ENCODE results near the gene CMTM7.

CMTM7 gene

DNA sequence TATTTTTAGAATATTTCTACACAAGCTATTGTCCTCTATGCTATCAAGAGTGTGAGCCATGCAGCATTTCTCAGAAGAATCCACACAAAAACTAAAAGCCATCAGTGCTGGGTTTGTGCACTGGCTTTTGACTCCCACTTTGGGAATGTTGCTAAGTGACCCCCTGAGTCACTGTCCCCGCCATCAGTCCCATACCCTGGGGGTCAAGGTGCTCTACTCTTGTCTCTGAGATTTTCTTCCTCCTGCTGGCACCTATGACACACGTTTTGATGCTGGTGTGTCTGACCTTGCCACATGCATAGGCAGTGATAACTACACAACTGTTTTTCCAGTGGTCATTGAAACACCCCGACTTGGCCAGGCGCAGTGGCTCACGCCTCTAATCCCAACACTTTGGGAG, 19.8 kb downstream of the CMTM7 start:
- FAIRE-seq: no peak
- DNase-seq (ENCODE audit: insufficient read length, low spot score): no peak

DNA sequence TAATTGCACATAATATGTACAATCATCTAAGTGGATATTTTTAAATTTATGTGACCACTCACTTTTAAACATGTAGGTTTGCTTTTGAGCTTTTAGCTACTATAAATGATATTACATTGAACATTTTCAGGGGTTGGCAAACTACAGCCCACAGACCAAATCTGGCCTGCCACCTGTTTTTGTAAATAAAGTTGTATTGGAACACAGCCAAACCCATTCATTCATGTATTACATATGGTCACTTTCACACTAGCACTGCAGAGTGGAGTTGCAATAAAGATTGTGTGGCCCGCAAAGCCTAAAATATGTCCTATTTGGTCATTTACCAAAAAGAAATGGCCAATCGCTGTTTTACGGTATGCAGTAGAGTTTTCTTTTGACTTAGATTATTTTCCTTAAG, 21.2 kb downstream of the CMTM7 start:
- FAIRE-seq (no peak), DNase-seq (ENCODE audit: insufficient read length, low spot score) (no peak)

DNA sequence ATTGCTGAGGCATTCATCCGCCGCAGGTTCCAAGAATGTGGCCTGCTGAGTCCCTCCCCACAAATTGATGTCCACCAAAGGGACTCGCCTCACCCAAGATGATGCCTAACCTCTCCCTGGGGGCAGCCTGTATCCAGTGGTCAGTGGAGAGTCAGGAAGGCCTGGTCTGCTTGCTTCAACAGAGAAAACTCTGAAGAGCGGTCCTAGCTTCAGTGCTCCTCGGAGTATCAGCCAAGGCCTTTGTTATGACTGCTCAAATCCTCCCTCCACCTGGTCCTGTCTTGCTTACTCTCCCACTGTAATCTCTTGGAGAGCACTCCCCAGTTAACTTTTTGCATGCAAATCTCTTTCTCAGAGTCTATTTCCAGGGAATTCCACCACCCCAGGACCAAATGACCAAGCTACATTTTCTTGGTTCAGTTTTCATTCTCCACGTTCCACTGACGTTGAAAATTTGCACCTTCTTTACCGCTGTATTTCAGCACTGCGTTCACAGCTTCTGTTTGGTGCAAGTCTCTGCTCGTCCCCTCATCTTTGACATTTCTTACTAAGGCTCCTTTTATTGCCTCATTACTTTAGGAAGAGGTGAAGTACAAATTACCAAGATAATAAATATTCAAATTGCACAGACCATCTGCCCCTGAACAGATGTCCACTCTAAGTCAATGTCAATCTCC, 22.3 kb downstream of the CMTM7 start:
- no peak for DNase-seq (ENCODE audit: insufficient read length, low spot score)
- no peak for FAIRE-seq

DNA sequence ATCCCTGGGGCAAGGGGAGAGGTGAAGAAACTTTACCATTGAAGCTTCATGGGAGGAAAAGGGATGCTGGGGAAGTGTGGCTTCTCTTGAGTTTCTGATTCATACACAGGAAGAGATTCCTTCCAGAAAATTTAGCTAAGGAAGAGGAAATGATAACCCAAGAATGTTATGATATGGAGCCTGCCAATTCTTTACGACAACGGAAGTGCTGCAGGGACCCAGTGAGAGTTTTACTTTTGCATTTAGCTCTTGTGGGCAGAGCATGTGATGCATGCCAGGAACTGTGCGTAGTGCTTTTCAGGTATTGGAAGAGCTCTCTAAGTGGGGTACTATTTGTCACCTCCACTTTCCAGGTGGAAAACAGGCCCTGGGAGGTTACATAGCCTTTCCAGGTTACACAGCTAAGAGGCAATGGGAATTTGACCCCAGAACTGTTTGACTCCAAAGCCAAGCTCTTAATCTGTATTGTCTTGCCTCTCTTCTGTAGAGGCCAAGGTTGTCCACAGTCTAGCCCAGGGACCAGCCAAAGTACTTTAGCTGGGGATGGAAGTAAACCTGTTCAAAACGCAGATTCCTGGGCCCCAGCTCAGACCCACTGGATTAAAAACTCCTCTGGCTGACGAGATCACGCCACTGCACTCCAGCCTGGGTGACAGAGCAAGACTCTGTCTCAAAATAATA, 23.0 kb downstream of the CMTM7 start:
- DNase-seq (ENCODE audit: insufficient read length, low spot score) (peak; percentile 22), FAIRE-seq (no peak)

DNA sequence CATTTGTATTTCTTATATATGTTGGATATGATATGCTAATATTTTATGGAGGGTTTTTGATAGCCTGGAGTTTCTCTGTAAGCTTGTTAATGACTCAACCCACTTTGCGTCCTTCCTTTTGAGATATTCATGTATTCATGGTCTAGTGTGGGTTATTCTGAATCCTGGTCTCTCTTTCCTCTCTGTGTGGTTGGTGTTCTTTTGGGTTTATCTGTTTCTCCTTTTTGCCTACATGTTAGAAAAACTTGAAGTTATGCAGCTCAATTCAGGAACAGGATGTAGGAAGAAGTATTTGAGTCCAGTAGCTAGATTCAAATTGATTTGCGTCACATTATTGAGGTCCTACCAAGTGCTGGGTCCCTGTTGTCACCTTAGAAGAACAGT, 28.1 kb downstream of the CMTM7 start:
- no peak for FAIRE-seq

DNA sequence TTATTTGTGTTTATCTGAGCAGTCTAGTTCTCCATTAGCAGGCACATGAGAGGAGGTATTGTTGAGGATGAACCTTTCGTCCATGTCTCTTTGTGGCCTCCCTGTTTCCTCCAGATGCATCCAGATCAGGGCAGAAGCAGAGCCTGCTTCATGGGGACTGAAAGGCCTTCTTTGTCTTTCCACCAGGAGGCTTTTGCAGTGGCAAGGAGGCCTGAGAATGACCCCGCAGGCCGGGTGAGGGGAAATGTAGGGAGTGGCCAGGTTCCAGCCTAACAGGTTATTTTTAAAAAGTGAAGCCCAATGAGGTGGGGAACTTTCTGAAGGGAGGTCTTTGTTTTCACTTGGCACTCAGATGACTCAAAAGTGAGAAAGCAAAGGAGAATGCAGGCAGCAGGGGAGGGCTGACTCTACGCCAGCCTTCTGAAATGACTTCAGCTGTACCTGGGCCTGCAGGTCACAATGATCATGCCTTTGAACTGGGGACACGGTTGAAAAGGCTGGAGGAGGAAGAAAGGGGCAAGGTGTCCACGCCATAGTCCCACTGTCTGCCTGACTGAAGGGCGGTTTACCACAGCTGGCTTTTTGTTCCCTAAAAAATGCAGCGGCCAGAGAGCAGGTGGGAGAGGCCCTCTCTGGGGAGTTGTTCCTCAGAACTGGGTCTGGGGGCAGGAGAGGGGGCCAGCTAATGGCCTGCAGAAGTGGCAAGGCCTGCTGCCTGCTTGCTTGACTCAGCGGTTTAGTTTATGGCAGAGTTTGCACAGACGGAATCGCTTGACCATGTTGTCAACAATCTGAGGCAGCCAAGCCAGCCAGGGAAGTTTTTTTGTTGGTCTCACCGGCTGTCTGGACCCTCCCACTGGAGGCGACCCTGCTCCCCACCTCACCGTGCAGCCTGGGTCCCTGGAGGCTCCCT, 28.7 kb downstream of the CMTM7 start:
- no peak for FAIRE-seq
- peak; percentile 35 for DNase-seq (ENCODE audit: insufficient read length, low spot score)

More for the DNA sequence above, 28.1 kb downstream of the CMTM7 start:
- no peak for DNase-seq (ENCODE audit: insufficient read length, low spot score)

DNA sequence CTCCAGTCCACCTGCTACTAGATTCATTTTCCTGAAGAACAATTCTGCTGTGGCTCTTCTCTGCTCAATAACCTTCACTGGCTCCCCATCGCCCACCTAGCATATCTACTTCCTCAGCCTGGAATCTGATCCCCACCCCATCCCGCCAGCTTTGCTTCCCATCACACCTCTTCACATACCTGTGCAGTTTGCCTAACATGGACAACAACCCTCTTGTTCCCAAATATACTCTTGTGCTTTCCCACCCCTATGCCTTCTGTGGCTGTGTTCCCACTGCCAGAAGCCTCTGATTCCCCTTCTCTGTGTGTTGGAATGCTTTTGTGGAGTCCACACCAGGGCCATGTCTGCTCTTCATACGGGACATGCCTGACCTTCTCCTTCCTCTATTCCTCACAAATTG, 29.5 kb downstream of the CMTM7 start:
- FAIRE-seq (no peak), DNase-seq (ENCODE audit: insufficient read length, low spot score) (no peak)

DNA sequence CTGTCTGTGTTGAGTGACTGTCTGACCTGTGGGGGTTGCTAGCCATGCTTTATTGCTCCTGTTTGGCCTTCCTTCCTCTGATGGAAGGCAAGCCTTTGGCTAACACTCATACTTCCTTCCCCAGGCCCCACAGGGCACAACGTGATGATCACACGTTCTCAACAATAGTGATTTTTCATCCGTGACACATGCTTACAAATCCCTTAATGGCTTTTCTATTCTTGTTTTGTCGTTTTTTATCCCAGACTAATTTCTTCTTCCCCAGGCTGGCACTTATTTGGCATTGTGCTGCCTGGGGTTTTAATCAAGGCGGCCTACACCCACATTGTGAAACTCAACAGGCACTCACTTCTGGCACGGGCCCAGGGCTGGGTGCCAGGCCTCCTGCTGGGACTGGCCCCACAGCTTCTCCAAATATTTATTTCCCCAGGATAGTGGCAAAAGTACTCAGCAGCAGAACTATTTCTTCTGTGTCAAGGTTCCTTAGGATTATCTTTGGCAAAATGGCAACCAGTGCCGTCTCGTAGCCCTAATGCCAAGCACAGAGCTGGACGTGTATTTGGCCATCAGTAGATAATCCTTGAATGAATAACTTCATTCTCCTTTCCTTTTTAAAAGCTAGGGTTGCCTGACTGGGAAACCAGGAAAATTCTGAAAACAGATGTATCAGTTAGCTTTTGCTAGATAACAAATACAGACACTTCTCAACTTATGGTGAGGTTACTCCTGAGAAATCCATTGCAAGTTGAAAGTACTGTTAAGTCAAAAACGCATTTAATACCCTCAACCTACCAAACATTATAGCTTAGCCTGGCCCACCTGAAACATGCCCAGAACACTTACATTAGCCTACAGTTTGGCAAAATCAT, 30.6 kb downstream of the CMTM7 start:
- DNase-seq (ENCODE audit: insufficient read length, low spot score) (peak; percentile 54), FAIRE-seq (no peak)

DNA sequence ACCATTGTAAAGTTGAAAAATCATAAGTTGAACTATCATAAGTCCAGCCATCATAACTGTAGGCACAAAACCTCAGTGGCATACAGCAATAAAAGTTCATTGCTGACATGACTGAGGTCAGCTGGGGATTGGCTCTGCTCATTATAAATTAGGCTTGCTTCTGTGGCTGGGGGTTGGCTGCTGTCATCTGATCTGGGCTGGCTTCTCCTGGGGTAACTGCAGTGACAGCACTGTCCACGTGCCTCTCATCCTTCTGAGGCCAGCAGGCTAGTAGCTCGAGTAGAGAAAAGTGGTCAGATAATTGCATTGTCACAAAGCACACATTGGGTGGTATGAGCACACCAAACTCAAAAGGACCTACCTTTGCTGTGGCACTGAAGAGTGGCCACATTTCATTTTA, 31.3 kb downstream of the CMTM7 start:
- DNase-seq (ENCODE audit: insufficient read length, low spot score) (no peak), FAIRE-seq (no peak)

DNA sequence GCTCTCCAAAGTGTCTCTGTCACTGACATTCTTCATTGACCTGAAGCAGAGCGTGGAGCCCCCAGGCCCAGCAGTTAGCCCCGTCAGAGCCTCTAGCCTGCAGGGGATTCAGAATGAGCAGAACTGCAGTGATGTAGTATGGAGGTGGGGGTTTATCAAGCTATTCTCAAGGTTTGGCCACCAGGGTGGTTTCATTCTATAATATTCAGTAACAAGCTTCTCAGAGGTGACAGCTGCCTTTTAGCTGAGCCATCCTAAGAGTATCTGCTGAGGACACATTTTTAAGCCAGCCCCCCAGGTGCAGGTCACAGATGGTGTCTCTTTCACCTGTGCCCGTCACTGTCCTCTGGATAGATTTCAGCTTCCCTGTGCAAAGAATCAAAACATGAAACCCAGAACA, 31.9 kb downstream of the CMTM7 start:
- no peak for FAIRE-seq

DNA sequence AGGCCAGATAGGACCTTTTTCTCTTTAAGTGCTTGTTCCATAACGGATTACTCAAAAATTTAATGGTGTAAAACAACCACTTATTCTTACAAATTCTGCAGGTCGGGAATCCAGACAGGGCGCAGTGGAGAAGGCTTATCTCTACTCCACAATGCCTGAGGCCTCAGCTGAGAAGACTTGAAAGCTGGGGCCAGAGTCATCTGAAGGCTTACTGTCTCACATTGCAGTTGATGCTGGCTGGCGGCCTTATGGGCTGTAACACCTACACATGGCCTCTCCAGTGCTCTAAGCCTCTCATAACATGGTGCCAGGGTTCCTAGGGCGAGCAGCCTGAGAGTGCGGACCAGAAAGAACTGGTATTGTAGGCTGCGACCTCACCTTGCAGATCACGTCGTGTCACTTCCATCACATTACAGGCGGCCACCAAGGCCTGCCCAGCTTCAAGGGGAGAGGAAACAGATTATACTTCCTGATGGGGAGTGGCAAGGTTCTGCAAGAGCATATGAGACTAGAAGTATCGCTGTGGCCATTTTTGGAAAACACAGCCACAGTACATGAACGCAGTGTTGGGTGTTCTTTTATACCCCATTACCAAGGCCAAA, 32.4 kb downstream of the CMTM7 start:
- FAIRE-seq (no peak), DNase-seq (ENCODE audit: insufficient read length, low spot score) (no peak)

More for the DNA sequence above, 31.9 kb downstream of the CMTM7 start:
- no peak for DNase-seq (ENCODE audit: insufficient read length, low spot score)

DNA sequence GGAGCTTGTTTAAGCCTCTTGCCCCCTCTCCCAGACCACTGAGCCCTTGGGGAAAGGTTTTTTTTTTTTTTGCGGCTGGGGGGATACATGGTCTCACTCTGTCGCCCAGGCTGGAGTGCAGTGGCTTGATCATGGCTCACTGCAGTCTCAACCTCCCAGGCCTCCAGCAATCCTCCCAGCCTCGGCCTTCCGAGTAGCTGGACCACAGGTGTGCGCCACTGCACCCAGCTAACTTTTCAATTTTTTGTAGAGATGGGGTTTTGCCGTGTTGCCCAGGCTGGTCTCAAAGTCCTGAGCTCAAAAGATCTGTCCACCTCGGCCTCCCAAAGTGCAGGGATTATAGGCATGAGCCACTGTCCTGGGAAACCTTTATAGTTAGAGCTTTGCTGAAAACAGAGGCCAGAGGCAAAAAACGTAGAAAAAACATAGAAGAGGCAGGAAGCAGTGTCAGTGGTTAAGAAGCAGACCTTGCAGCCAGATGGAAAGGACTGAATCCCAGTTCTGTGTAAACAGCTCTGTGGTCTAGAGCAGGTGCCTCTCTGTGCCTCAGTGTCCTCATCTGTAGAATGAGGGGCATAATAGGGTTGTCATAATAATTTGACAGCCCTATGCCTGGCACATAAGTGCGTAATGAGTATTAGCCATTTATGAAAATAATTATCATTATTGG, 33.1 kb downstream of the CMTM7 start:
- no peak for DNase-seq (ENCODE audit: insufficient read length, low spot score)
- FAIRE-seq: no peak

DNA sequence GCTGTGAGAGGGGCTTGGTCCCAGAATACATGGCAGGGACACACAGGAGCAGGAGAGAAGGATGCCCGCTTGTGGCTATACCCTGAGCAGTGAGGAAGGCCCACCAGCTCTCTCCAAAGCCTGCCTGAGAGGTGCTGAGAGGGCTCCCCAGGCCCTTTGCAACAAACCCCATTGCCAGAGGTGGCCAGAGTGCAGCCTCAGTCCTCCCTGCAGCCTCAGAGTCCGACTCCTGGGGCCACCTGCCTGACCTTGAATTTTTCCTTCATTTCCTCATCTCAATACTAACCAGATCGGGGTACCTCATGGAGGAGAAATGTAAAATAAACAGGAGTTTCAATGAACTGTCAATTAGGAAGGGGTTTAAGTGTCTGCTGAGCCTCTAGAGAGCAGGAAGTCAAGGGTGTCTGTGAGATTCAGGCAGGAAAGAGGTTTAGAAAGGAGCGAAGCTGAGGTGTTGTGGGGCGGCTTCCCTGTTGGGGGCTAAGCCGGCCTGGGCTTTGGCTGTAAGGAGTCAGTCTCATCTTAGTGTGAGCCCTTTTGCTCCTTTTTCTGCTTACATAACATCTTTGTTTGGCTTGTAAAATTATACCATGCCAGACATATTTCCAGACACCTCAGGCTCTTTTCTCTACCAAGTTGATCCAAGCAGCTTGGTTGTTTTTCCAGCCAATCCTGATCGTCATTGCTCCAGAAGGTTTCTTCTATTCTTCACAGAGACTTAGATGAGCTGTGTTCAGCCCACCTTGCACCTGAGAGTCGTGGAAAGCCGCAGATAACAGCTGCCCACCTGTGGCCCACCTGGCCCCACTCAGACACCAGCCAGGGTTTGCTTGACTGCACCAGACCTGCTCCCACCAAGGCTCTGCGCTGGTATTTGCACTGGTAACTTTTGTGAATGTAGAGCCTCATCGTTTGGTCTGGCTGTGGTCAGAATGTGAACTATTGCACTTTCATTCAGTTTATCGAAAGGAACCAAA, 36.7 kb downstream of the CMTM7 start:
- FAIRE-seq: no peak
- DNase-seq (ENCODE audit: insufficient read length, low spot score): no peak

DNA sequence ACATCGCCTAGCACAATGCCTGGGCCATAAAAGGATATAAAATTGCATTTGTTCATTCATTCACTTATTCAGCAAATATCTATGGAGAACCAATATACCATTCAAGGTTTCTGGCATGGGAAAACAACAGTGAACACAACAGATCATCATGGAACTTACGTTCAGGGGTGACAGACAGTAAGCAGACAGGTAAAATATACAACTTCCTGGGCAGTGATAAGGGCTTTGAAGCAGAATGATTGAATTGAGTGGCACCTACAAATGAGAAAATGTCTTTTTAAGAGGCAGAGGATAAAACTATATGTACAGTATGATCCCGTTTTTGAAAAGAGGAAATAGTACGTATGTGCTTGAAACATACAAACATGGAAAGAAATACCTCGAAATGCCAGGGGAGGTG, 39.2 kb downstream of the CMTM7 start:
- FAIRE-seq: no peak

DNA sequence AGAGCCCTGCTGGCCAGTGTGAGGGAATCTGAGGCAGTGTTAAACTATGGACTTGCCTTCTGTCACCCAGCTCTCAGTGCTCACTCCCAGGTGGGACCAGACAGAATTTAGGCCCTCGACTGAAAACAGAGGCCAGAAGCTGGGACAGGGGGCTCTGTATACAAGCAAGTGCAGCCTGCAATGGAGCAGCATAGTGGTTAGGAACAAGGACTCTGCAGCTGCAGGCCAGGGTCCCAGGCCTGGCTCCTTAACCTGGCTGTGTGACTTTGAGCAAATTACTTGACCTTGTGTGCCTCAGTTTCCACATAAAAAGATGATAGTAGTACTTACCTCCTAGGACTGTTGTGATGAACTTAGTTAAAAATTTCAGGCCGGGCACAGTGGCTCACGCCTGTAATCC, 39.8 kb downstream of the CMTM7 start:
- DNase-seq (ENCODE audit: insufficient read length, low spot score) (no peak), FAIRE-seq (no peak)

More for the DNA sequence above, 39.2 kb downstream of the CMTM7 start:
- no peak for DNase-seq (ENCODE audit: insufficient read length, low spot score)

DNA sequence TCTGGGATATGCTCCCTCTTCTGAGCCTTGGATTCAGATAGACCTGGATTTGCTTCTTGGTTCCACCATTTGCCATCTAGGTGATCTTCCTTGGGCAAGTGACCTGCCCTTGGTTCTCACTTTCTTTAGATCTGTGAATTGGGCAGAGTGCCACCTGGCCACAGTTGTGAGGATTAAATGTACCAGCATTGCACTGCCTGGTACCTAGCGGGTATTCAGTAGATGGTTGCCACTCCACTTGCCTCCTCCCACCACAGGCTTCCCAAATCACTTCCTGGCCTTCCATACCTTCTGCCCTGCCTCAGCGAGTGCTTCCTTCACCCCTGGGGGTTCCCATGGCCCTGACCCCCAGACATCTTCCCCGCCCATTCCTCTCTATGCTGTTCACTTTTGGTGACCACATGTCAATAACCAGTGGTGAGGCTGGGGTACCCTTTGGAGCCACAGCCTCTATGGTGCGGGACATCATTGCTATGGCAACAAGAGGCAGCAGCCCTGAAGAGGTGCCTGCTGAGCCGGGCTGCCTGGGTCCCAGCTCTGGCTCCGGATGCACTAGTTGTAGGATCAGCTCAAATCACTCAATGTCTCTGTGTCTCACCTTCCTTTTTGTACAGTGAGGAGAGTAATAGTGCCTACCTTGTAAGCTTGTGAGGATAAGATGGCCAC, 40.5 kb downstream of the CMTM7 start:
- FAIRE-seq (no peak), DNase-seq (ENCODE audit: insufficient read length, low spot score) (no peak)

DNA sequence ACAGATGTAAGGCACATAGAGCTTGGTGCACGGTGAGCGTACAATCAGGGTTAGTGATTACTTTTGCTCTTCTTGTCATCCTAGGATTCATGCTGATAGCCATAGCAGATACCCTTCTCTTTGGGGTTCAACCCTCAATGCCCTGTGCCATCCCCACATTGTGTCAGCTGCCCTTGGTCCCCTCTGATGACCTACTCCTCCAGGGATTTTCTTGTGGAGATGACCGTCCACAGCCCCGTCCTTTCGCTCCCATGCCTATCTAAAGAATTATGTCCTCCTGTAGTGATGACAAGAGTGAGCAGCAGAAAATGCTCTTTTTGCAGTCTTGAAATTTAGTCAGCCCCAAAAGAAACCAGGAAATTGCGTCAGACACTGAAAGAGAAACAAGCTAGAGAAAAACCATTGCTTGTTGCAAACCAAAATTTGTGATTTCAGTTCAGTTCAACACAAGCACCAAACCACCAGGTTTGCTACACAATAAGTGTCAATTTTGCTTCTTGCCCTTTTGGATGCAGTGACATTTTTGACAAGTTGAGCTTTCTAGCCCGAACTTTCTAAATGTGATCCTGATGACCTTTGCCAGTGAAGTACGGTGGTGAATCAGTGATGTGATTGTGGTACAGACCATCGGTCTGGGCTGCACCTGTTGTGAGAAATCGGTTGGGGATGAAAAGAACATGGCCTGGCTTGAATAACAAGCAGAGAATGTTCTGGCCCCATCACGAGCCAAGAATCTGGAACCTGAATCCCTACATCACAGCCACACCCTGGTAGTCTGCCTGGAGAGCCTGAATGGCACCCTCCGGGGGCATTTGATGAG, 41.3 kb downstream of the CMTM7 start:
- no peak for FAIRE-seq

More for the DNA sequence above, 41.3 kb downstream of the CMTM7 start:
- DNase-seq (ENCODE audit: insufficient read length, low spot score): no peak

Measured in HTR-8/SVneo (cell line).